GM23338 (cell line): ENCODE results near the gene APBA2. TPM values are rescaled to one million over a fixed set of nuclear protein-coding genes. Genes with fewer than 3 reads are reported as not detected.

Experiments used
- ATAC-seq: fragments of 200-7000 bp; cut with Tn5 transposase; 3 replicates; pipeline ENCODE4 v1.9.1; 2020
- DNase-seq: peaks from one replicate; pipeline ENCODE4 v3.0.0-alpha.2; 2015; ENCODE audit warnings: low spot score
- H2AFZ ChIP-seq: fragments of 200-600 bp; sonication (generic); 2 replicates; pipeline ENCODE4 v1.8.0; 2016; ENCODE audit warnings: antibody characterized with exemption, mild to moderate bottlenecking, moderate library complexity
- H3F3A ChIP-seq: fragments of 200-600 bp; sonication (generic); replicated peaks from 2 replicates; pipeline ENCODE4 v1.8.0; 2017; ENCODE audit warnings: antibody characterized with exemption, mixed run types, low read depth
- H3K27ac ChIP-seq: fragments of 200-600 bp; sonication (generic); 2 replicates; pipeline ENCODE4 v1.6.1; 2016; ENCODE audit warnings: low read depth
- H3K27me3 ChIP-seq: fragments of 200-600 bp; sonication (generic); 2 replicates; pipeline ENCODE4 v1.8.0; 2016; ENCODE audit warnings: mild to moderate bottlenecking, mixed run types, moderate library complexity; ENCODE audit not compliant: insufficient read depth
- H3K36me3 ChIP-seq: fragments of 200-600 bp; sonication (generic); 2 replicates; pipeline ENCODE4 v1.8.0; 2016; ENCODE audit warnings: mild to moderate bottlenecking; ENCODE audit not compliant: insufficient read depth
- H3K4me1 ChIP-seq: fragments of 200-600 bp; sonication (generic); 2 replicates; pipeline ENCODE4 v1.8.0; 2016; ENCODE audit warnings: mild to moderate bottlenecking, moderate library complexity; ENCODE audit not compliant: insufficient read depth
- H3K4me2 ChIP-seq: fragments of 200-600 bp; sonication (generic); 2 replicates; pipeline ENCODE4 v1.7.1; 2017; ENCODE audit warnings: mixed run types
- H3K4me3 ChIP-seq: fragments of 200-600 bp; sonication (generic); 2 replicates; pipeline ENCODE4 v1.6.1; 2016; ENCODE audit warnings: mixed run types
- H3K79me2 ChIP-seq: fragments of 200-600 bp; sonication (generic); replicated peaks from 2 replicates; pipeline ENCODE4 v1.8.0; 2017; ENCODE audit warnings: mild to moderate bottlenecking; ENCODE audit not compliant: insufficient read depth
- H3K9me2 ChIP-seq: fragments of 200-600 bp; sonication (generic); 2 replicates; pipeline ENCODE4 v1.8.0; 2017; ENCODE audit not compliant: insufficient read depth
- H4K20me1 ChIP-seq: fragments of 200-600 bp; sonication (generic); replicated peaks from 2 replicates; pipeline ENCODE4 v1.8.0; 2017; ENCODE audit warnings: mild to moderate bottlenecking; ENCODE audit not compliant: insufficient read depth
- H3K27ac Mint-ChIP-seq: 2 replicates; pipeline ENCODE4 v1.8.0; 2020; ENCODE audit warnings: inconsistent platforms, mild to moderate bottlenecking, moderate library complexity, mixed read lengths
- H3K27me3 Mint-ChIP-seq: 3 replicates; pipeline ENCODE4 v1.8.0; 2022; ENCODE audit warnings: low read depth, mild to moderate bottlenecking, moderate library complexity, mixed read lengths, inconsistent platforms; ENCODE audit not compliant: insufficient read depth, poor library complexity
- H3K36me3 Mint-ChIP-seq: 3 replicates; pipeline ENCODE4 v1.8.0; 2021; ENCODE audit warnings: low read depth, mild to moderate bottlenecking, inconsistent platforms, moderate library complexity, mixed read lengths
- H3K4me1 Mint-ChIP-seq: 3 replicates; pipeline ENCODE4 v1.8.0; 2020; ENCODE audit warnings: mild to moderate bottlenecking, inconsistent platforms, mixed read lengths
- H3K4me3 Mint-ChIP-seq: 3 replicates; pipeline ENCODE4 v1.8.0; 2021; ENCODE audit warnings: moderate library complexity, mild to moderate bottlenecking, inconsistent platforms, mixed read lengths
- H3K9me3 Mint-ChIP-seq: 3 replicates; pipeline ENCODE4 v1.8.0; 2020; ENCODE audit warnings: moderate library complexity, mild to moderate bottlenecking, inconsistent platforms, mixed read lengths
- CREB1 ChIP-seq: fragments of 250-450 bp; sonication (Bioruptor Pico); IDR thresholded peaks from 2 replicates; pipeline ENCODE4 v1.5.0; 2020; ENCODE audit warnings: low read depth, mild to moderate bottlenecking, moderate library complexity
- CTCF ChIP-seq, 2 experiments: fragments of 200-600 bp in 1 of 2; sonication (generic) in 1 of 2; conservative IDR thresholded peaks; 2 replicates each; pipeline versions ENCODE4 v1.5.1 to v1.6.1; 2016 to 2017; ENCODE audit warnings: antibody characterized with exemption in 2 of 2, low read depth in 2 of 2, mild to moderate bottlenecking in 2 of 2, moderate library complexity in 1 of 2
- EZH2 ChIP-seq: fragments of 200-600 bp; sonication (generic); IDR thresholded peaks from one replicate; pipeline ENCODE4 v1.8.0; 2017; ENCODE audit warnings: antibody characterized with exemption, mild to moderate bottlenecking, low read depth; ENCODE audit not compliant: unreplicated experiment
- JUNB ChIP-seq: IDR thresholded peaks from one replicate; pipeline ENCODE4 v1.6.1; 2016; ENCODE audit warnings: antibody characterized with exemption; ENCODE audit not compliant: unreplicated experiment
- NANOG ChIP-seq: IDR thresholded peaks from 2 replicates; pipeline ENCODE4 v1.6.1; 2016; ENCODE audit warnings: antibody characterized with exemption, borderline replicate concordance
- POLR2AphosphoS5 ChIP-seq: IDR thresholded peaks from 2 replicates; pipeline ENCODE4 v1.6.1; 2016; ENCODE audit warnings: antibody characterized with exemption, low read depth
- STAT1 ChIP-seq: IDR thresholded peaks from one replicate; pipeline ENCODE4 v1.6.1; 2016; ENCODE audit warnings: antibody characterized with exemption; ENCODE audit not compliant: unreplicated experiment
- ZNF114 ChIP-seq: fragments of 250-450 bp; sonication (Bioruptor Pico); IDR thresholded peaks from 2 replicates; pipeline ENCODE4 v1.5.0; 2020; ENCODE audit warnings: mild to moderate bottlenecking, moderate library complexity
- polyA plus RNA-seq: library from polyadenylated mRNA; unstranded; fragments of >200 nt; fragmentation: Nextera tagmentation; extraction: Ambion mirVana; gene quantifications from 2 replicates; pipeline ENCODE4 v1.2.1, GENCODE V29; 2016
- total RNA-seq: library from RNA; depleted of rRNA; stranded (reverse); fragments of >200 nt; shearing (Covaris generic); gene quantifications from 2 replicates; pipeline ENCODE4 v1.2.3, GENCODE V29; 2014
- TF ChIP-seq, protein P1 (sequence below): IDR thresholded peaks from one replicate; pipeline ENCODE4 v1.6.1; 2018; ENCODE audit warnings: antibody characterized with exemption; ENCODE audit not compliant: unreplicated experiment
- TF ChIP-seq, protein P2 (sequence below): IDR thresholded peaks from 2 replicates; pipeline ENCODE4 v1.6.1; 2016; ENCODE audit warnings: antibody characterized with exemption
- TF ChIP-seq, protein P3 (sequence below): fragments of 250-450 bp; sonication (Bioruptor Pico); IDR thresholded peaks from 2 replicates; pipeline ENCODE4 v1.5.0; 2020; ENCODE audit warnings: mild to moderate bottlenecking, moderate library complexity

The APBA2 gene
- total and polyA plus RNA-seq, 2 experiments from 2014 or later = 5.9 to 24.7 TPM

DNA sequence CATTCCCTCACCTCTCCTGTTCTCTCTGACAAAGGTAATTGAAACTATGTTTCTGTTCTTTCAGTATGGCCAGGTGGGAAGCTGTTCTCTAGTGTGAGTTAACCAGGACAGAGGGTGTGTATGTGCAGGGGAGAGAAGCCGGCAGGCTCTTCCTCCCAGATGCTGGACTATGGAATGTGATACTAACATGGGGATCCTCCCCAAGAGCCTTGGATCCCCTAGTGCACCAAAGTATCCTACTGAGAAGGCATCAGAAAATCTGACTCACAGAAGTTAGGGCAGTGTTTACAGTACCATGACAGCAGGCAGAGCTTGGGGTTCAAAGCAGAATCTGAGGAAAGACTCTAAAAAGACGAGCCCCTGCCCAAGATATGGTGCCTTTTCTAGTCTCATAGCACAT is 123.1 kb downstream of the APBA2 start:
- H3K36me3 ChIP-seq = no peaks in the 10 kb centered on the region
- DNase-seq = no peak
- Mint-ChIP-seq H3K4me1 (peaks cover 2% of the 10 kb centered on the region; the same call in 2 of the 3 replicates), H3K36me3 (peaks cover 6% of the 10 kb centered on the region), H3K4me3 (no peak overlapping the region), H3K9me3 (peaks cover 3% of the 10 kb centered on the region; the same call in 2 of the 3 replicates), H3K27ac (no peak overlapping the region), H3K27me3 (no peaks in the 10 kb centered on the region)
- H3K4me3 ChIP-seq = no peak overlapping the region
- TF ChIP-seq ZNF114 (CRISPR knock-in tag) (no peak), STAT1 (no peak), POLR2AphosphoS5 (no peak), EZH2 (no peak), JUNB (no peak), NANOG (no peak), CTCF (conservative IDR thresholded peaks at IDR 0.05; ENCODE audit: low read depth in 2 of 2) (no peak), CREB1 (CRISPR knock-in tag) (no peak)
- TF ChIP-seq, protein P1, sequence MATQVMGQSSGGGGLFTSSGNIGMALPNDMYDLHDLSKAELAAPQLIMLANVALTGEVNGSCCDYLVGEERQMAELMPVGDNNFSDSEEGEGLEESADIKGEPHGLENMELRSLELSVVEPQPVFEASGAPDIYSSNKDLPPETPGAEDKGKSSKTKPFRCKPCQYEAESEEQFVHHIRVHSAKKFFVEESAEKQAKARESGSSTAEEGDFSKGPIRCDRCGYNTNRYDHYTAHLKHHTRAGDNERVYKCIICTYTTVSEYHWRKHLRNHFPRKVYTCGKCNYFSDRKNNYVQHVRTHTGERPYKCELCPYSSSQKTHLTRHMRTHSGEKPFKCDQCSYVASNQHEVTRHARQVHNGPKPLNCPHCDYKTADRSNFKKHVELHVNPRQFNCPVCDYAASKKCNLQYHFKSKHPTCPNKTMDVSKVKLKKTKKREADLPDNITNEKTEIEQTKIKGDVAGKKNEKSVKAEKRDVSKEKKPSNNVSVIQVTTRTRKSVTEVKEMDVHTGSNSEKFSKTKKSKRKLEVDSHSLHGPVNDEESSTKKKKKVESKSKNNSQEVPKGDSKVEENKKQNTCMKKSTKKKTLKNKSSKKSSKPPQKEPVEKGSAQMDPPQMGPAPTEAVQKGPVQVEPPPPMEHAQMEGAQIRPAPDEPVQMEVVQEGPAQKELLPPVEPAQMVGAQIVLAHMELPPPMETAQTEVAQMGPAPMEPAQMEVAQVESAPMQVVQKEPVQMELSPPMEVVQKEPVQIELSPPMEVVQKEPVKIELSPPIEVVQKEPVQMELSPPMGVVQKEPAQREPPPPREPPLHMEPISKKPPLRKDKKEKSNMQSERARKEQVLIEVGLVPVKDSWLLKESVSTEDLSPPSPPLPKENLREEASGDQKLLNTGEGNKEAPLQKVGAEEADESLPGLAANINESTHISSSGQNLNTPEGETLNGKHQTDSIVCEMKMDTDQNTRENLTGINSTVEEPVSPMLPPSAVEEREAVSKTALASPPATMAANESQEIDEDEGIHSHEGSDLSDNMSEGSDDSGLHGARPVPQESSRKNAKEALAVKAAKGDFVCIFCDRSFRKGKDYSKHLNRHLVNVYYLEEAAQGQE = no peak
- TF ChIP-seq, protein P2, sequence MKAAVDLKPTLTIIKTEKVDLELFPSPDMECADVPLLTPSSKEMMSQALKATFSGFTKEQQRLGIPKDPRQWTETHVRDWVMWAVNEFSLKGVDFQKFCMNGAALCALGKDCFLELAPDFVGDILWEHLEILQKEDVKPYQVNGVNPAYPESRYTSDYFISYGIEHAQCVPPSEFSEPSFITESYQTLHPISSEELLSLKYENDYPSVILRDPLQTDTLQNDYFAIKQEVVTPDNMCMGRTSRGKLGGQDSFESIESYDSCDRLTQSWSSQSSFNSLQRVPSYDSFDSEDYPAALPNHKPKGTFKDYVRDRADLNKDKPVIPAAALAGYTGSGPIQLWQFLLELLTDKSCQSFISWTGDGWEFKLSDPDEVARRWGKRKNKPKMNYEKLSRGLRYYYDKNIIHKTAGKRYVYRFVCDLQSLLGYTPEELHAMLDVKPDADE = no peak
- TF ChIP-seq, protein P3, sequence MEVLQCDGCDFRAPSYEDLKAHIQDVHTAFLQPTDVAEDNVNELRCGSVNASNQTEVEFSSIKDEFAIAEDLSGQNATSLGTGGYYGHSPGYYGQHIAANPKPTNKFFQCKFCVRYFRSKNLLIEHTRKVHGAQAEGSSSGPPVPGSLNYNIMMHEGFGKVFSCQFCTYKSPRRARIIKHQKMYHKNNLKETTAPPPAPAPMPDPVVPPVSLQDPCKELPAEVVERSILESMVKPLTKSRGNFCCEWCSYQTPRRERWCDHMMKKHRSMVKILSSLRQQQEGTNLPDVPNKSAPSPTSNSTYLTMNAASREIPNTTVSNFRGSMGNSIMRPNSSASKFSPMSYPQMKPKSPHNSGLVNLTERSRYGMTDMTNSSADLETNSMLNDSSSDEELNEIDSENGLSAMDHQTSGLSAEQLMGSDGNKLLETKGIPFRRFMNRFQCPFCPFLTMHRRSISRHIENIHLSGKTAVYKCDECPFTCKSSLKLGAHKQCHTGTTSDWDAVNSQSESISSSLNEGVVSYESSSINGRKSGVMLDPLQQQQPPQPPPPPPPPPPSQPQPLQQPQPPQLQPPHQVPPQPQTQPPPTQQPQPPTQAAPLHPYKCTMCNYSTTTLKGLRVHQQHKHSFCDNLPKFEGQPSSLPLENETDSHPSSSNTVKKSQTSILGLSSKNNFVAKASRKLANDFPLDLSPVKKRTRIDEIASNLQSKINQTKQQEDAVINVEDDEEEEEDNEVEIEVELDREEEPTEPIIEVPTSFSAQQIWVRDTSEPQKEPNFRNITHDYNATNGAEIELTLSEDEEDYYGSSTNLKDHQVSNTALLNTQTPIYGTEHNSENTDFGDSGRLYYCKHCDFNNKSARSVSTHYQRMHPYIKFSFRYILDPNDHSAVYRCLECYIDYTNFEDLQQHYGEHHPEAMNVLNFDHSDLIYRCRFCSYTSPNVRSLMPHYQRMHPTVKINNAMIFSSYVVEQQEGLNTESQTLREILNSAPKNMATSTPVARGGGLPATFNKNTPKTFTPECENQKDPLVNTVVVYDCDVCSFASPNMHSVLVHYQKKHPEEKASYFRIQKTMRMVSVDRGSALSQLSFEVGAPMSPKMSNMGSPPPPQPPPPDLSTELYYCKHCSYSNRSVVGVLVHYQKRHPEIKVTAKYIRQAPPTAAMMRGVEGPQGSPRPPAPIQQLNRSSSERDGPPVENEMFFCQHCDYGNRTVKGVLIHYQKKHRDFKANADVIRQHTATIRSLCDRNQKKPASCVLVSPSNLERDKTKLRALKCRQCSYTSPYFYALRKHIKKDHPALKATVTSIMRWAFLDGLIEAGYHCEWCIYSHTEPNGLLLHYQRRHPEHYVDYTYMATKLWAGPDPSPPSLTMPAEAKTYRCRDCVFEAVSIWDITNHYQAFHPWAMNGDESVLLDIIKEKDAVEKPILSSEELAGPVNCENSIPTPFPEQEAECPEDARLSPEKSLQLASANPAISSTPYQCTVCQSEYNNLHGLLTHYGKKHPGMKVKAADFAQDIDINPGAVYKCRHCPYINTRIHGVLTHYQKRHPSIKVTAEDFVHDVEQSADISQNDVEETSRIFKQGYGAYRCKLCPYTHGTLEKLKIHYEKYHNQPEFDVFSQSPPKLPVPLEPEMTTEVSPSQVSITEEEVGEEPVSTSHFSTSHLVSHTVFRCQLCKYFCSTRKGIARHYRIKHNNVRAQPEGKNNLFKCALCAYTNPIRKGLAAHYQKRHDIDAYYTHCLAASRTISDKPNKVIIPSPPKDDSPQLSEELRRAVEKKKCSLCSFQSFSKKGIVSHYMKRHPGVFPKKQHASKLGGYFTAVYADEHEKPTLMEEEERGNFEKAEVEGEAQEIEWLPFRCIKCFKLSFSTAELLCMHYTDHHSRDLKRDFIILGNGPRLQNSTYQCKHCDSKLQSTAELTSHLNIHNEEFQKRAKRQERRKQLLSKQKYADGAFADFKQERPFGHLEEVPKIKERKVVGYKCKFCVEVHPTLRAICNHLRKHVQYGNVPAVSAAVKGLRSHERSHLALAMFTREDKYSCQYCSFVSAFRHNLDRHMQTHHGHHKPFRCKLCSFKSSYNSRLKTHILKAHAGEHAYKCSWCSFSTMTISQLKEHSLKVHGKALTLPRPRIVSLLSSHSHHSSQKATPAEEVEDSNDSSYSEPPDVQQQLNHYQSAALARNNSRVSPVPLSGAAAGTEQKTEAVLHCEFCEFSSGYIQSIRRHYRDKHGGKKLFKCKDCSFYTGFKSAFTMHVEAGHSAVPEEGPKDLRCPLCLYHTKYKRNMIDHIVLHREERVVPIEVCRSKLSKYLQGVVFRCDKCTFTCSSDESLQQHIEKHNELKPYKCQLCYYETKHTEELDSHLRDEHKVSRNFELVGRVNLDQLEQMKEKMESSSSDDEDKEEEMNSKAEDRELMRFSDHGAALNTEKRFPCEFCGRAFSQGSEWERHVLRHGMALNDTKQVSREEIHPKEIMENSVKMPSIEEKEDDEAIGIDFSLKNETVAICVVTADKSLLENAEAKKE (CRISPR knock-in tag) = no peak
- H3K9me2 ChIP-seq = no peaks in the 10 kb centered on the region
- H3K79me2 ChIP-seq = no peaks in the 10 kb centered on the region
- H2AFZ ChIP-seq = no peak overlapping the region
- H3K4me2 ChIP-seq = no peak overlapping the region
- H3F3A ChIP-seq = no peaks in the 10 kb centered on the region
- peaks cover 5% of the 10 kb centered on the region; the same call in 1 of the 2 replicates for H3K4me1 ChIP-seq
- H3K27ac ChIP-seq = no peak overlapping the region
- ATAC-seq = no peak; the same call in 1 of the 3 replicates
- H3K27me3 ChIP-seq = no peaks in the 10 kb centered on the region
- no peaks in the 10 kb centered on the region for H4K20me1 ChIP-seq
